Superior temporal gyrus (tissue), 1 donor: ENCODE measurements around the gene C5orf47.
"Not testable (repeated sequence)": the region's sequence is repeated elsewhere in the genome, so short reads cannot be mapped to it uniquely, and the experiment has no call there.

Experiments used
- DNase-seq: peaks from one replicate; pipeline ENCODE4 v3.0.0-alpha.2; 2016; ENCODE audit errors: extremely low spot score

Gene C5orf47

GRCh38 chr5:173970878-173971650, 17.9 kb upstream of the C5orf47 start:
- DNase-seq: no peak

- DNase-seq: no peak
Observed at GRCh38 chr5:173971681-173972345, 17.2 kb upstream of the C5orf47 start.

GRCh38 chr5:173972607-173972924, 16.4 kb upstream of the C5orf47 start:
- DNase-seq: no peak

GRCh38 chr5:173972925-173973615, 15.9 kb upstream of the C5orf47 start:
- peak; percentile 95 for DNase-seq

GRCh38 chr5:173973616-173973969, 15.4 kb upstream of the C5orf47 start:
- no peak for DNase-seq

- no peak for DNase-seq
Observed at GRCh38 chr5:173974688-173975239, 14.2 kb upstream of the C5orf47 start.

- no peak for DNase-seq
Observed at GRCh38 chr5:173981185-173981761, 7.7 kb upstream of the C5orf47 start.

- peak; percentile 25 for DNase-seq
Observed at GRCh38 chr5:173984218-173984617, 4.8 kb upstream of the C5orf47 start.

GRCh38 chr5:173989432-173990082, 587 bp downstream of the C5orf47 start:
- DNase-seq: no peak

- DNase-seq: no peak
Observed at GRCh38 chr5:173997331-173997730, 8.4 kb downstream of the C5orf47 start.

GRCh38 chr5:173998531-173998930, 9.6 kb downstream of the C5orf47 start:
- no peak for DNase-seq

GRCh38 chr5:174000076-174000475, 11.1 kb downstream of the C5orf47 start:
- DNase-seq: no peak

- no peak for DNase-seq
Observed at GRCh38 chr5:174003795-174004194, 14.8 kb downstream of the C5orf47 start.

- DNase-seq: no peak
Observed at GRCh38 chr5:174008922-174009321, 20.0 kb downstream of the C5orf47 start.

- DNase-seq: no peak
Observed at GRCh38 chr5:174010365-174010764, 21.4 kb downstream of the C5orf47 start.

GRCh38 chr5:174011441-174011840, 22.5 kb downstream of the C5orf47 start:
- peak; percentile 16 for DNase-seq

- DNase-seq: not testable (repeated sequence)
Observed at GRCh38 chr5:174020069-174020927, 31.3 kb downstream of the C5orf47 start.

- DNase-seq: no peak
Observed at GRCh38 chr5:174020928-174021304, 31.9 kb downstream of the C5orf47 start.

- DNase-seq: no peak
Observed at GRCh38 chr5:174022384-174023095, 33.6 kb downstream of the C5orf47 start.

GRCh38 chr5:174030286-174030685, 41.3 kb downstream of the C5orf47 start:
- DNase-seq: no peak
